Stimulated activated CD8-positive, alpha-beta memory T cell treated with anti-CD3 and anti-CD28 coated beads, Interleukin-7, amount 100 ng/mL, for 24 hours (primary cell): ENCODE data around the gene CD83.
"Not testable (repeated sequence)": the region's sequence is repeated elsewhere in the genome, so short reads cannot be mapped to it uniquely, and the experiment has no call there.

Experiments
- DNase-seq: peaks from one replicate; pipeline ENCODE4 v3.0.0-alpha.2; 2020; ENCODE audit warnings: low read depth

CD83 gene

GRCh38 chr6:14147891-14148290 lies 30.3 kb downstream of the CD83 start:
- DNase-seq = no peak

- DNase-seq = no peak
Observed at GRCh38 chr6:14148471-14148870, 30.9 kb downstream of the CD83 start.

GRCh38 chr6:14149053-14149738 lies 31.6 kb downstream of the CD83 start:
- DNase-seq = no peak

GRCh38 chr6:14149739-14150130 lies 32.2 kb downstream of the CD83 start:
- DNase-seq = no peak

GRCh38 chr6:14151300-14151699 lies 33.7 kb downstream of the CD83 start:
- not testable (repeated sequence) for DNase-seq

- DNase-seq = no peak
Observed at GRCh38 chr6:14151773-14152172, 34.2 kb downstream of the CD83 start.

- DNase-seq = no peak
Observed at GRCh38 chr6:14153228-14153627, 35.7 kb downstream of the CD83 start.

GRCh38 chr6:14159090-14159489 lies 41.5 kb downstream of the CD83 start:
- DNase-seq = no peak

GRCh38 chr6:14162826-14163225 lies 45.3 kb downstream of the CD83 start:
- DNase-seq = no peak

- DNase-seq = no peak
Observed at GRCh38 chr6:14165091-14165490, 47.5 kb downstream of the CD83 start.

- DNase-seq = no peak
Observed at GRCh38 chr6:14166839-14167238, 49.3 kb downstream of the CD83 start.

GRCh38 chr6:14170128-14170527 lies 52.6 kb downstream of the CD83 start:
- no peak for DNase-seq

- no peak for DNase-seq
Observed at GRCh38 chr6:14172562-14172961, 55.0 kb downstream of the CD83 start.

- DNase-seq = no peak
Observed at GRCh38 chr6:14174226-14174625, 56.7 kb downstream of the CD83 start.

GRCh38 chr6:14174996-14175395 lies 57.4 kb downstream of the CD83 start:
- no peak for DNase-seq

GRCh38 chr6:14176429-14176828 lies 58.9 kb downstream of the CD83 start:
- no peak for DNase-seq

- DNase-seq = no peak
Observed at GRCh38 chr6:14177413-14178082, 60.0 kb downstream of the CD83 start.

GRCh38 chr6:14178083-14178445 lies 60.5 kb downstream of the CD83 start:
- no peak for DNase-seq

GRCh38 chr6:14180609-14181008 lies 63.0 kb downstream of the CD83 start:
- no peak for DNase-seq

- no peak for DNase-seq
Observed at GRCh38 chr6:14182916-14183315, 65.3 kb downstream of the CD83 start.
